Measurements from ENCODE around the gene BTBD6. TPM values are rescaled to one million over a fixed set of nuclear protein-coding genes. Genes with fewer than 3 reads are reported as not detected.
"Not testable (repeated sequence)": the region's sequence is repeated elsewhere in the genome, so short reads cannot be mapped to it uniquely, and the experiment has no call there.

Gene BTBD6
- total RNA-seq, 1 experiment from 2014 or later: 16.2 TPM

DNA sequence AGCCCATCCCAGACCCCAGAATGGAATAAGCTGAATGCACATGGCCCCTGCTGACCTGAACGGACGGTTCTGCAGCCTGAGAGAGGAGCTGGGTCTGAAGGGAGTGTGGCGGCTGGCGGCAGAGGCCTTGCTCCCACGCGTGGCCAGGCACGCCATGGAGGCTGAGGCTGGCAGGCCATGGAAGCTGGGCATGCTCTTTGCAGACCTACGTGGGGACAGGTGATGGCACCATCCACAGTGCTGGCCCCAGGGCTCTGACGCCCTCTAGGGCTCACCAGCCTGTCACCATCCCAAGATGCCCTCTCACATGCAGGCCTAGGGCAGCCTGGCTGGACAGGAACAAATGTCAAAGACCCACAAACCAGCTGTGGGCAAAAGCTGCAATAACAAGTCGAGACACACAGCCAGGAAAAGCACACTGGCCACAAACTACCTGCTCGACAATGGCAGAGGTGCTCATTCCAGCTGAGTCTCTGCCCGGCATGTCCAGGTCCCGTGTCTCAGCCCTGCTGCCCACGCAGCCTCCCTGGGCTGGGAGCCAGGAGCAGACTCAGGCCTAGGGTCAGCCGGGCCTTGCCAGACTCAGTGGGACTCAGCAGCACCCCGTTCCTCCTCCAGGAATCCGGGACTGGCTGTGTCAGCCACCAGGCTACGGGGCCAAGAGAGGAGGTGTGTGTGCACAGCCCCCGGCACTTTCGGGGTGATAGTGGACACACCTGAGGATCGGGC lies 19.7 kb downstream of the BTBD6 start:
- DNase-seq (ENCODE audit: extremely low read depth, low read depth): no peak

DNA sequence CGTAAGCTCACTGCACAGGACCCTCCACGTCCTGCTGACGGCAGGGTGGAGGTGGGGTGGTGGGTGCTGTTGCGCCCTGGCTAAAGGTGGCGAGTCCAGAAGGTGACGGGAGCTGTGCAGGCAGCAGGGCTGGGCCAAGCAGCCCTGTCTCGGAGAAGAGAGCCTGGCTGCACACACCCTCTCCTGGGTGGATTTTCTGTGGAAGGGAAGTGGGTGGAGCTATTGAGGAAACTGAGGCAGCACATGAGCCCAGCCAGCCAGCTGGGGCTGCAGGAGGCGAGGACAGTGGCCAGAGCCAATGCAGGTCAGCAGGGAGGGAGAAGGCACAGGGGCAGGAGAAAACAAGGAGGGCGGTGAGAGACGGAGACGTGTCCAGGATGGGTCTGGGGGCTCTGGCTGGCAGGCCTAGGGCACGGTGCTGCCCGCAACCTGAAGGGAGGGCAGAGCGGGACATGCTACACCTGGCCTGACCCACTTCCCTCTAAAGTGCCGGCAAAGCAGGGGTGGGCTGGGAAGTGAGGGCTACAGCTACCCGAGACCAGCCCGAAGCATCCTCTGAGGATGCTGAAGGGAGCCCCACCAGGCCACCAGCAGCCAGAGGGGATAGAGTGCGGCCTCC lies 20.5 kb downstream of the BTBD6 start:
- DNase-seq (ENCODE audit: extremely low read depth, low read depth): no peak

DNA sequence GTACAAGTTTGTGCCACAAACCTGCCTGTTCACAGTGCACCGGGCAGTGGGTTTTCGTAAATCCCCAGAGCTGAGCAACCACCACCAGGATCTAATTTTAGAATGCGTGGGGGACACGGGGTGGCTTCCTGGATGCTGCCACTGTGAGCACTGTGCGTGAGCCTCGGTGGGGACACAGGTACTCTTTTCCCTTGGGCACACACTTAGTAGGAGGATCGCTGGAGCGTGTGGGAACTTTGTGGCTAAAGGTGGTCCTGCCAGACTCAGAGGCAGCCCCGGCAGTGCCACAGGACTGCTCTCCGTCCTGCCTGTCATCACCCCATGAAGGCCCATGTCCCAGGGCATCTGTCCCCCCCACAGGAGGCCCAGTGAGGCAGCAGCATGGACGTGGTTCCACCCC lies 21.1 kb downstream of the BTBD6 start:
- DNase-seq (ENCODE audit: extremely low read depth, low read depth): no peak

DNA sequence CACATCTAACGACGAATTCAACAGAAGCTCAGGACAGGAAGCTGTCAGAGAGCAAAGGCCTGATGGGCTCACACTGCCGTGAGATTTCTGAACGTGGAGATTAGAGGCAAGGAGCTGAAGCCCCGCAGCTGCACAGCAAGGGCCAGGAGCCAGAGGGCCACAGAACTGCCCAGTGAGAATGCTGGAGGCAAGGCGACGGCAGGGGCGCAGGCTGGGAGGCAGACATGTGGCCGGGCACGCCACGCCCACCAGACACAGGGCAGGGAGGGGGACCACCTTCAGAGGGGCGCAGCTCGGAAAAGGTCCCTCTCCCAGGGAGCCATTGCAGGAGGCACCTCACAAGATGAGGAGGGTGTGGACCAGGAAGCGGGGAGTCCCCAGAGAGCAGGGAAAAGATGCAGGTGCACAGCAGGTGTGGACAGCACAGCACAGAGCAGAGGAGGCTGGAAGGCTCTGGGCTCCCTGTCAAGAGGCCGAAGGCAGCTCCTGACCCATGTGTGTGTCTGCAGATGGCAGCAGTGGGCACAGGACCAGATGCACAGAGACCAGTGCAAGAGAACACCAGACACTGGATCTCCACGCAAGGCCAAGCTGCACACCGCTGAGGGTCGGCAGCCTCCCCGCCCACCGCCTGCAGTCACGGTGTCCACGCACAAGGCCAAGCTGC lies 23.0 kb downstream of the BTBD6 start:
- DNase-seq (ENCODE audit: extremely low read depth, low read depth): no peak

DNA sequence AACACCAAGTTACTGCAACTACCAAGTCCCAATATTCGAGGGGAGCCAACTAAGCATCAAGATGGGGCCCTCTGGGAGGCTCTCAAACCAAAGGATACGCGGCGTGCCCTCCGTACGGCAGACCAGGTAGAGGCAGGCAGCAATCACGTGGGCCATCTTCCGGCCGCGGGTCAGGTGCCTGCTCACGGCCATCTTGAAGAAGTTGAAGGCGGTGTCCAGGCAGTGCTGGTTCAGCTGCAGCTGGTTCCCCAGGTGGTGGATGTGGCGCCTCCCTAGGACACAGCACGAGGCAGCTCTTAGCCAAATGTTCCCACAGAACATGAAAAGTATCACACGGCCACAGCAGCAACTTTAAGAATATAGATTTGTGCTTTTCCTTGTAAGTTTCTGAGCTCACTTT lies 24.3 kb downstream of the BTBD6 start:
- DNase-seq (ENCODE audit: extremely low read depth, low read depth): no peak

DNA sequence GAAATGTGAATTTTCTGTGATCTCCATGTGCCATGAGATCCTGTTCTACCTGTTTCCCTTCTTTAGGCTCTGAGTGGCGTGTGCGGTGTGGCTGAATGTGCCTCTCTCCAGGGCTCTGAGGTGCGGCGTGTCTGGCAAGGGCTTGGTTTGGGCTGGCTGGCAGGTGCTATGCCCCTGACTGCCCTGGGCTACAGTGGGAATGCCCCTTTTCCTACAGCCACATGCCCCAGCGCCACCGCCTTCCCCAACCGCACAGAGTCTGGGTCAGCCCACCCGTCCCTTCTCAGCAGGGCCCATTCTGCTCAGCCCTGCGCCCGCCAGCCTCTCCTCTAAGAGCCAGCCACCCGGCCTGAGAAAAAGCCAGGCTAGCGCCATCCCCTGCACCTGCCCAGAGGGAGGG lies 24.7 kb downstream of the BTBD6 start:
- no peak for DNase-seq (ENCODE audit: extremely low read depth, low read depth)

DNA sequence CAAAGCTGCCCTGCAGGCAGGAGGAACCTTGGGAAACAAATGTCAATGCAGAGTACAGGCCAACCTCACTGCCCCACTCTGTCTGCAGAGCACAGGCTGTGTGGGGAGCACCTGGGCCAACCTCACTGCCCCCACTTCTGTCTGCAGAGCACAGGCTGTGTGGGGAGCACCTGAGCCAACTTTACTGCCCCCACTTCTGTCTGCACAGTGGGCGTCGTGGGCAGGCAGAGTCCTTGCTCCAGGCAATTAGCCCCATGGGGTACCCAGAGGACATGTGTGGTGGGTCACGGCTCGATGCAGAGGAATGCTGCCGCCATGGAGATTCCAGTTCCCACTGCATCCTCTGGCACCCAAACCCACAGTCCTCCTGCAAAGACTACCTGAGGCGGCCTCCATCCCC lies 26.3 kb downstream of the BTBD6 start:
- DNase-seq (ENCODE audit: extremely low read depth, low read depth): no peak

DNA sequence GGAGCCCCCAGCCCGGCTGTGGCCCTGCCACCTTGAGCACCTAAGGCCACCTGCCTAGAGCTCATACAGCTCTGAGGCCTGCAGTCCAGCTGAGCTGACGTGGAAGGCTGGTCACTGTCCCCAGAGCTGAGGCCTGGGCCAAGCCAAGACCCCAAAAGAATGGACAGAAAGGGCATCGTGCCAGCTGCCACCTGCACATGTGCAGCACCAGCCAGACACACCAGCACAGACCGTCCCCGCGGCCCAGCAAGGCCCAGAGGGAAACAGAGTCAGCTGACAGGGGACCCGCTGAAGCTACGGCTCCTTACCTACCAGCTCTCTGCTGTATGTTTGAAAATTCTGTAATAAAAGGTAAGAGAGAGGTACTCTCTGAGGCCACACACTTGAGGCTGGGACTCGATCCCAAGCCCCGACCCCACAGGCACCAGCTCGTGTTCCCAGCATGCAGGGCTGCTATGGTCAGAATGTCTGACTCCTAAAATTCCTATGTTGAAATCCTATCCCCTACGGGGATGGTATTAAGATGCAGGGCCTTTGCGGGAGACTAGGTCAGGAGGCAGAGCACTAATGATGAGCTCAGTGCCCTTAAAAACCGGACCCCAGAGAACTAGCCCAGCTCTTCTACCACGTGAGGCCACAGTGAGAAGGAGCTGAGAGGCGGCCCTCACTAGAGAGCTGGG lies 27.1 kb downstream of the BTBD6 start:
- no peak for DNase-seq (ENCODE audit: extremely low read depth, low read depth)

DNA sequence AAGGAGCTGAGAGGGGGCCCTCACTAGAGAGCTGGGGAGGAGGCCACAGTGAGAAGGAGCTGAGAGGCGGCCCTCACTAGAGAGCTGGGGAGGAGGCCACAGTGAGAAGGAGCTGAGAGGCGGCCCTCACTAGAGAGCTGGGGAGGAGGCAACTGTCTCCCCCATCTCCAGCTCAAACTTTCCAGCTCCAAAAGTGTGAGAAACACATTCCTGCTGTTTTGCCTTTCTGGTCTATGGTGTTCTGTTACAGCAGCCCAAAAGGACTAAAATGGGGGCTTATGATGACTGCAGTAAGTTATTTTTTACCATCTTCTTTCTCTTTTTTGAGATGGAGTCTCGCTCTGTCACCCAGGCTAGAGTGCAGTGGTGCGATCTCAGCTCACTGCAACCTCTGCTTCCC lies 29.1 kb downstream of the BTBD6 start:
- DNase-seq (ENCODE audit: extremely low read depth, low read depth): not testable (repeated sequence)

DNA sequence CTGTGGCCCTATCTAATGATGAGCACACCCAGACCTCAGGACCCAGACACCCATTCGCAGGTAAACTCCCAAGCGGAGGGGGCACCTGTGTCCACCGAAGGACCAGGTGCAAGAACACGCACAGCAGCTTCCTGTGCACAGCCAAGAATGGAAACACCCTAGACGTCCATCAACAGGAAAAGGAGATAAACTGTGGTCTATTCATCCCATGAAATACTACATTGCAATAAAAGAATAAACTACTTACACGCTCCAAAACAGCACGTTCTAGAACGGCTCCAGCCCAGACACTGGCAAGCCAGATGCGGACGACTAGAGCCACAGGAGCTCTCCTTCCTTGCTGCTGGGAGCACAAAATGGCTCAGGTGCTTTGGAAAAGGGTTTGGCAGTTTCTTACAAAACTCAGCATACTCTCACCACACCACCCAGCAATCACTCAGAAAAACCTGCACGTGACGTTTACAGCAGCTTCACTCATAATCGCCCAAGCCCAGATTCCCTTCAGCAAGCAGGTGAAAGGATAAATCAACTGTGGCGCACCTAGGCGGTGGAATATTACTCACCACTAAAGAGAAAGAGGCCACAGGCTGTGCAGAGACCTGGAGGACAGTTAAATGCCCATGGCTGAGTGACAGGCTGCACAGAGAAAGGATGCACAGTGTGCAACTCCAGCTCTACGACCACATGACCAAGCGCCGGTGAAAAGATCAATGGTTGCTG lies 31.5 kb downstream of the BTBD6 start:
- DNase-seq (ENCODE audit: extremely low read depth, low read depth): no peak

DNA sequence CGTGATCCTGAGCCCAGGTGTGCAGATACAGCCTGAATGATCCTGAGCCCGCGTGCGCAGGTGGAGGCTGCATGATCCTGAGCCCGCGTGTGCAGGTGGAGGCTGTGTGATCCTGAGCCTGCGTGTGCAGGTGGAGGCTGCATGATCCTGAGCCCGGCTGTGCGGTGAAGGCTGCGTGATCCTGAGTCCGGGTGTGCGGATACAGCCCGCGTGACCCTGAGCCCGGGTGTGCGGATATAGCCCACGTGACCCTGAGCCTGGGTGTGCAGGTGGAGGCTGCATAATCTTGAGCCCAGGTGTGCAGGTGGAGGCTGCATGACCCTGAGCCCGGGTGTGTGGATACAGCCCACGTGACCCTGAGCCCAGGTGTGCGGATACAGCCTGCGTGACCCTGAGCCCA lies 32.2 kb downstream of the BTBD6 start:
- DNase-seq (ENCODE audit: extremely low read depth, low read depth): no peak

DNA sequence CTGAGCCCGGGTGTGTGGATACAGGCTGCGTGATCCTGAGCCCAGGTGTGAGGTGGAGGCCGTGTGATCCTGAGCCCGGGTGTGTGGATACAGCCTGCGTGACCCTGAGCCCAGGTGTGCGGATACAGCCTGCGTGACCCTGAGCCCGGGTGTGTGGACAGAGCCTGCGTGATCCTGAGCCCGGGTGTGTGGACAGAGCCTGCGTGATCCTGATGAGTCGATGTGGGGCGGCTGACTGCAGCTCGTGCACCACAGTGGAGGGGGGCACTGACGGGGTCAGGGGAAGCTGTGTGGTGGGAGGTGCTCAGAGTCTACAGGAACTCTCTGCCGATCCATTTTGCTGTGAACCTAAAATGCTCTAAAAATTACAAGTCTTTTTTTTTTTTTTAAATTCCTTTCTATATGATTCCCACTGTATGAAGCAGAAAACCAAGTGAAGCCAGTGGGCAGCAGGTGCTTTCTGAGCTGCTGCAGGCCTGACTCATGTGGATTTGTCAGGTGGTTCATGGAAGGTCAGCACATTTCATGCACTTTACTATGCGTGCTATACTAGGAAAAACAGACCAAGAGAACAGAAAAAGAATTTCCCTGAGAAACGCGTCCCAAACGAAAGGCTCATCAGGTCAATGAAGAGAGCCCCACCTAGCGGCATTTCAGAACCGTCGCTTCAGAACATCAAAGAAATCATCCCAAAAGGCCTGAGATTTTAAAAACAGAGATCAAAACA lies 33.2 kb downstream of the BTBD6 start:
- peak; percentile 46 for DNase-seq (ENCODE audit: extremely low read depth, low read depth)

DNA sequence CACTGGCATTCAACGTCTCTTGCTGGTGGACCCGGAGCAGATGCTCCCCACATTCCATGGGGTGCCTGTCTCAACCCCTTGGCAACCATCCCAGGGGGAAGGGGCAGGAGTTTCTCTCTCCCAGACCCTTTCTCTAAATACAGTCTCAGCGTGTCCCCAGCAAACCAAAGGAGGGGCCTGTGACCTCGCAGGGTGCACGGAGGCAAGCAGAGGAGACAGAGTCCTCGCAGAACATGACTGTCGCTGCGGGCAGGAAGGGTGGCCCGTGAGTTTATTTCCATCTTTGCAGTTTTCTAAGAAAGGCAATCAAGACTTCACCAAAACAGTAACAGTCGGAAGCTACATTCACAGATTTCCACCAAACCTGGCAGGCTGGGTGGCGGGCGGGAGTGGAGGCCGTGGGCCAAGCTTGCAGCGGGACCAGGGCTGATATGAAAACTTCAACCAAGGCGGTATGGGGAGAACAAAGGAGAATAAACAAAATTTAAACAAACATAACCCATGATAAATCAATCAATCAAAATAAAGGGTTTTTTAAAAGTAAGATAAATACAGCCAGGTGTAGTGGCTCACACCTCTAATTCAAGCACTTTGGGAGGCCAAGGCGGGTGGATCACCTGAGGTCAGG lies 33.9 kb downstream of the BTBD6 start:
- DNase-seq (ENCODE audit: extremely low read depth, low read depth): no peak

DNA sequence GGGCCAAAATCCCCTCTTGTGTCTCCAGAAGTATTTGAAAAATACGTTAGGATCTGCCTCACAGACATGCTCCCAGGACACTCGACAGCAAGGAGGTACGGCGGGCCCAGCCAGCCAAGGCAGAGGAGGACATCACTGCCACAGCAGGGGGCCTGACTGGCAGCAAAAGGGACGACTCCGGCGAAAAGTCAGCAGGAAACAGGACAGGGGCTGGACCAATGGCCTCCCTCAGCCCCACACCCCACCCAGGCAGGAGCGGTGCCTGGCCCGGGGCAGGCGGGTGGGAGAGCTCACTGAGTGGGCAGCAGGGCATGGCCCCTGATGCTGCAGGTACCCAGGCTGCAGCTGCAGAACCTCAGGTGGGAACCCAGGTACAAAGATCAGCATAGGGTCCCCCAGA lies 34.7 kb downstream of the BTBD6 start:
- no peak for DNase-seq (ENCODE audit: extremely low read depth, low read depth)

DNA sequence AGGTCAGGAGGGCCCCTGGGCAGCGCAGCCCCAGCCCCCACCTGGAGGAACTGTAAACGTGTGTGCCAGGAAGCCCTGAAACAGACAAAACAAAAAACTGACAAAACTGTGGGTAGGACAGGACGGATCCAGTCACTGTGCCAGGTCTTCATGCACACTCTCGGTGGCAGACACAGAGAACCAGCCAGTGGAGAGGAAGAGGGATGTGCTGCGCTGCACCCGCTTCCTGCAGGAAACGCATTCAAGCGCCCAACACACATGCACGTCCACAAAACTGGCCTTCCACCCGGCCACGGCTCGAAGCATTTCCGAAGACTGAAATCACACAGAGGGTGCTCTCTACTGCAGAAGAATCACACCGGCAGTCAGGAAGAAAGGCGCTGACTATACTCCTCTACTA lies 35.6 kb downstream of the BTBD6 start:
- DNase-seq (ENCODE audit: extremely low read depth, low read depth): no peak

DNA sequence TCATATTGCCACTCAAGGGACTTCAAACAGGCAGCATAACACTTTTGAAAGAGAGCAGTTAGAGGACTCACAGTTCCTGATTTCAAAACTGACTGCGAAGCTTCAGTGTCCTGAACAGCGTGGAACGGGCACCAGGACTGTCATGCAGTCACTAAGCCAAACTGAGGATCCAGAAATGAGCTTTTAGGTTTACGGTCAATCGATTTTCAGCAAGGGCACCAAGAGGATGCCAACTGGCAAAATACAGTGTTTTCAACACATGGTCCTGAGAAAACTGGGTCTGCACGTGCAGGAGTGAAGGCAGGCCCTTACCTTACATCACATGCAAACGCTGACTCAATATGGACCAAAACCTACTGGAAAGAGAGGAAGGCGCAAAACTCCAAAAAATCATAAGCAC lies 36.8 kb downstream of the BTBD6 start:
- no peak for DNase-seq (ENCODE audit: extremely low read depth, low read depth)

DNA sequence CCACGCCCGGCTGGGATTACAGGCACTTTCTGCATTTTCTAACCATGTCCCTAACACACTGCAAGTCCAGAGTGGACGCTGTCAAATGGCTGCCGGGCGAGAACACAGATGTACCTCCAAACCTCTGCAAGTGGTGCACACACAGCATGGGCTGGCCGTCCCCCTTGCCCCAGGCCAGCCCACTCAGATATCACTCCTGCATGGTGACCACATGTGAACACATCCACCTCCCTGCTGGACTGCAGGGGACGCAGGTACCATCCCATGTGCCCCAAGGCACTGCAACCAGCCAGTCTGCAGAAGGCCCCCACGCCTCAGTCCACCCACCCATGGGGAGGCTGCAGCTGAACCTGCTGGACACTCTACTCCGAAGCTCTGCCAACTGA lies 38.4 kb downstream of the BTBD6 start:
- no peak for DNase-seq (ENCODE audit: extremely low read depth, low read depth)

DNA sequence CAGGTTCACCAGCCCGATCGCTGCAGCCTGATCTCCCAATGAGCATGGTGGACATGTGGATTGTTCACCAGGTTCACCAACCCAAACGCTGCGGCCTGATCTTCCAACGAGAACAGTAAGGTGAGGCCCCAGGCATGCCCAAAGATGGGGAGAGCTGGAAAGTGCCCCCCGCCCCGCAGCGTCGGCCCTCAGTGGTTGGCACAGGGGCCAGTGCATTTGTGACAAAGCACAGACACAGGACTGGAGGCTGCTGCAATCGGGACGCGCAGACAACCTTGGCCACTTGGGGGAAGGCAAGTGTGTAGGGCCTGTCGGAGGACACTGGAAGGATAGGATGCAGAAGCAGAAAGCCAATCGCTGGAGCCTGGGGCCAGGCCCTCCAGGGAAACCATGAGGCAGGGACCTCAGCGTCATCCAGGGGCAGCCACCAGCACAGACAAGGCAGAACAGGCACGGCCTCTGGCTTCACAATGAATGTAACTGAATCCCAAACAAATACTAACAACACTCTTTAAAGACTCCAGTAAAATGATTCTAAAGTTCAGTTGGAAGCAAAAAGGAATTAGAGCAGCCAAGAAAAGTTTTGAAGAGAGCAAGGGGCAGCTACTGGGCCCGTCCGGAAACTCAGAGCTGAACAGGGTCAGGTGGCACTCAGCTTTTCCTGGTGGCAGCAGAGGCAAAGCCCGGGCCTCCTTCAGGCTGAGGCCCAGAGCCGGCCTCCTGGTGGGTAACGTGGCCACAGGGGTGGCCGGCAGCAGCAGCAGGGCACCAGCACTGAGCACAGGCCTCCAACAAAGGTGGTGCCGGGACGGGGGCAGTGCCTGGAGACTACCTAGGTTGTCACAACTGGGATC lies 39.1 kb downstream of the BTBD6 start:
- DNase-seq (ENCODE audit: extremely low read depth, low read depth): no peak

DNA sequence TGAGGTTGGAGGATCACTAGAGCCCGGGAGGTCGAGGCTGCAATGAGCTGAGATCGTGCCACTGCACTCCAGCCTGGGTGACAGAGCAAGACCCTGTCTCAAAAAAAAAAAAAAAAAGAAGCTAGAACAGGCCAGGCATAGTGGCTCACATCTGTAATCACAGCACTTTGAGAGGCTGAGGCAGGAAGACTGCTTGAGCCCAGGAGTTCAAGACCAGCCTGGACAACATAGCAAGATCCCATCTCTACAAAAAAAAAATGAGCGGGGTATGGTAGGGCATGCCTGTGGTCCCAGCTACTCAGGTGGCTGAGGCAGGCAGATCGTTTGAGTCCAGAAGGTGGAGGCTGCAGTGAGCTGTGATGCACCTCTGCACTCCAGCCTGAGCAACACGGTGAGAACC lies 40.6 kb downstream of the BTBD6 start:
- not testable (repeated sequence) for DNase-seq (ENCODE audit: extremely low read depth, low read depth)
